ENCODE data around the gene PPP1R3E. TPM values are rescaled to one million over a fixed set of nuclear protein-coding genes. Genes with fewer than 3 reads are reported as not detected.
A peak's percentile ranks its signal among the peaks of the same experiment; 100 is the strongest.

The PPP1R3E gene
- total and polyA plus RNA-seq, 2 of the 13 experiments (the other 11 are each of a cell fraction or from before 2014, with no cell fraction given): 16.5 to 26.5 TPM

GRCh38 chr14:23327947-23328744 lies 25.5 kb upstream of the PPP1R3E start (continued):
- TF ChIP-seq ZNF614 (CRISPR knock-in tag; IDR thresholded peaks at IDR 0.05; ENCODE audit: borderline replicate concordance) (peak; percentile 31; the same call in 1 of the 2 replicates), ZNF672 (CRISPR knock-in tag; IDR thresholded peaks at IDR 0.05) (no peak), NFYB (CRISPR knock-in tag; IDR thresholded peaks at IDR 0.05) (no peak), RNF2 (conservative IDR thresholded peaks at IDR 0.05; ENCODE audit: low read depth) (no peak), IRF2 (CRISPR knock-in tag; IDR thresholded peaks at IDR 0.05) (0 out of 2 replicates have a peak, but pooled peaks have one; percentile 45), POGZ (CRISPR knock-in tag; IDR thresholded peaks at IDR 0.05) (no peak), CHD4 (IDR thresholded peaks at IDR 0.05; ENCODE audit: borderline replicate concordance, low read length) (peak; percentile 73; the same call in 1 of the 2 replicates), TBL1XR1 (IDR thresholded peaks at IDR 0.05; ENCODE audit: borderline replicate concordance, low read length, partially characterized antibody) (peak; percentile 48), ZNF607 (CRISPR knock-in tag; IDR thresholded peaks at IDR 0.05; ENCODE audit: borderline replicate concordance) (peak; percentile 54; the same call in 1 of the 2 replicates), HHEX (CRISPR knock-in tag; IDR thresholded peaks at IDR 0.05) (no peak), SAP130 (CRISPR knock-in tag; IDR thresholded peaks at IDR 0.05; ENCODE audit: low read depth) (no peak), SETDB1 (CRISPR knock-in tag; IDR thresholded peaks at IDR 0.05; ENCODE audit: borderline replicate concordance) (peak; percentile 70; the same call in 1 of the 2 replicates), KMT2B (CRISPR knock-in tag; IDR thresholded peaks at IDR 0.05) (peak; percentile 42; the same call in 1 of the 2 replicates), TCF7 (IDR thresholded peaks at IDR 0.05; ENCODE audit: low read depth) (no peak)
- TF ChIP-seq, protein P1, sequence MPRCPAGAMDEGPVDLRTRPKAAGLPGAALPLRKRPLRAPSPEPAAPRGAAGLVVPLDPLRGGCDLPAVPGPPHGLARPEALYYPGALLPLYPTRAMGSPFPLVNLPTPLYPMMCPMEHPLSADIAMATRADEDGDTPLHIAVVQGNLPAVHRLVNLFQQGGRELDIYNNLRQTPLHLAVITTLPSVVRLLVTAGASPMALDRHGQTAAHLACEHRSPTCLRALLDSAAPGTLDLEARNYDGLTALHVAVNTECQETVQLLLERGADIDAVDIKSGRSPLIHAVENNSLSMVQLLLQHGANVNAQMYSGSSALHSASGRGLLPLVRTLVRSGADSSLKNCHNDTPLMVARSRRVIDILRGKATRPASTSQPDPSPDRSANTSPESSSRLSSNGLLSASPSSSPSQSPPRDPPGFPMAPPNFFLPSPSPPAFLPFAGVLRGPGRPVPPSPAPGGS (CRISPR knock-in tag; IDR thresholded peaks at IDR 0.05): 0 out of 2 replicates have a peak, but pooled peaks have one; percentile 26
- TF ChIP-seq, protein P2, sequence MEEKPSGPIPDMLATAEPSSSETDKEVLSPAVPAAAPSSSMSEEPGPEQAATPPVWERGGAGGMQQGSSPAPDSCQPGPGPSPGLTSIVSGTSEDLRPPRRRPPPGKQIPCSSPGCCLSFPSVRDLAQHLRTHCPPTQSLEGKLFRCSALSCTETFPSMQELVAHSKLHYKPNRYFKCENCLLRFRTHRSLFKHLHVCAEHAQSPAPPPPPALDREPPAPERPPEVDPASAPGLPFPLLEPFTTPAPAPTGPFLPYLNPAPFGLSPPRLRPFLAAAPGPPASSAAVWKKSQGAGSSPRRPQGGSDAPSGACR (CRISPR knock-in tag; IDR thresholded peaks at IDR 0.05): 0 out of 2 replicates have a peak, but pooled peaks have one; percentile 54
- TF ChIP-seq, protein P3, sequence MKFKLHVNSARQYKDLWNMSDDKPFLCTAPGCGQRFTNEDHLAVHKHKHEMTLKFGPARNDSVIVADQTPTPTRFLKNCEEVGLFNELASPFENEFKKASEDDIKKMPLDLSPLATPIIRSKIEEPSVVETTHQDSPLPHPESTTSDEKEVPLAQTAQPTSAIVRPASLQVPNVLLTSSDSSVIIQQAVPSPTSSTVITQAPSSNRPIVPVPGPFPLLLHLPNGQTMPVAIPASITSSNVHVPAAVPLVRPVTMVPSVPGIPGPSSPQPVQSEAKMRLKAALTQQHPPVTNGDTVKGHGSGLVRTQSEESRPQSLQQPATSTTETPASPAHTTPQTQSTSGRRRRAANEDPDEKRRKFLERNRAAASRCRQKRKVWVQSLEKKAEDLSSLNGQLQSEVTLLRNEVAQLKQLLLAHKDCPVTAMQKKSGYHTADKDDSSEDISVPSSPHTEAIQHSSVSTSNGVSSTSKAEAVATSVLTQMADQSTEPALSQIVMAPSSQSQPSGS (CRISPR knock-in tag; IDR thresholded peaks at IDR 0.05): peak; percentile 69
- TF ChIP-seq, protein P4, sequence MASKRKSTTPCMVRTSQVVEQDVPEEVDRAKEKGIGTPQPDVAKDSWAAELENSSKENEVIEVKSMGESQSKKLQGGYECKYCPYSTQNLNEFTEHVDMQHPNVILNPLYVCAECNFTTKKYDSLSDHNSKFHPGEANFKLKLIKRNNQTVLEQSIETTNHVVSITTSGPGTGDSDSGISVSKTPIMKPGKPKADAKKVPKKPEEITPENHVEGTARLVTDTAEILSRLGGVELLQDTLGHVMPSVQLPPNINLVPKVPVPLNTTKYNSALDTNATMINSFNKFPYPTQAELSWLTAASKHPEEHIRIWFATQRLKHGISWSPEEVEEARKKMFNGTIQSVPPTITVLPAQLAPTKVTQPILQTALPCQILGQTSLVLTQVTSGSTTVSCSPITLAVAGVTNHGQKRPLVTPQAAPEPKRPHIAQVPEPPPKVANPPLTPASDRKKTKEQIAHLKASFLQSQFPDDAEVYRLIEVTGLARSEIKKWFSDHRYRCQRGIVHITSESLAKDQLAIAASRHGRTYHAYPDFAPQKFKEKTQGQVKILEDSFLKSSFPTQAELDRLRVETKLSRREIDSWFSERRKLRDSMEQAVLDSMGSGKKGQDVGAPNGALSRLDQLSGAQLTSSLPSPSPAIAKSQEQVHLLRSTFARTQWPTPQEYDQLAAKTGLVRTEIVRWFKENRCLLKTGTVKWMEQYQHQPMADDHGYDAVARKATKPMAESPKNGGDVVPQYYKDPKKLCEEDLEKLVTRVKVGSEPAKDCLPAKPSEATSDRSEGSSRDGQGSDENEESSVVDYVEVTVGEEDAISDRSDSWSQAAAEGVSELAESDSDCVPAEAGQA (IDR thresholded peaks at IDR 0.05; ENCODE audit: low read depth): no peak
- TF ChIP-seq, protein P4 (CRISPR knock-in tag; IDR thresholded peaks at IDR 0.05; ENCODE audit: borderline replicate concordance): no peak
